Measurements from ENCODE around the gene CGB8.
"Not testable (repeated sequence)": the region's sequence is repeated elsewhere in the genome, so short reads cannot be mapped to it uniquely, and the experiment has no call there.

The CGB8 gene

DNA sequence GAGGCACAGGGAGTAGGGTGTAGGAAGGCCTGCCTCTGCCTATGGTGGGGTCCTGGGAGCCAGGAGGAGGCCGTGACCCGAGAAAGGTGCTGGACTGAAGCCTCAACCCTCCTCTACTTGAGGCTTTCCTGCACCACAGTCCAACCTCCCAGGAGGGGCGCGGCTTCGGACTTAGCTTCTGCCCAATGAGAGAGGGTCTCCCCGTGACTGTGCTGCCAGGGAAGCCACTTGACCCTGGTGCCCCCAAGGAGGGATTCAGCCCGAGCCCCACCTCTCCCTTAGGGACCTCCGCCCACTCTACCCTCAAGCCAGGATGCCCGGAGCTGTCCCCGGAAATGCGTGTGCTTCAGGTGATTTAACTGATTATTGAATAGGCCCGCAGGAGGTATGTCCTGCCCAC is at the start of gene CGB8:
Gene CGB8 (minus strand): TSS at position 101 of the 400 bp plus-strand sequence. CDS start 372 bp downstream, outside the sequence.
- DNase-seq: not testable (repeated sequence)

DNA sequence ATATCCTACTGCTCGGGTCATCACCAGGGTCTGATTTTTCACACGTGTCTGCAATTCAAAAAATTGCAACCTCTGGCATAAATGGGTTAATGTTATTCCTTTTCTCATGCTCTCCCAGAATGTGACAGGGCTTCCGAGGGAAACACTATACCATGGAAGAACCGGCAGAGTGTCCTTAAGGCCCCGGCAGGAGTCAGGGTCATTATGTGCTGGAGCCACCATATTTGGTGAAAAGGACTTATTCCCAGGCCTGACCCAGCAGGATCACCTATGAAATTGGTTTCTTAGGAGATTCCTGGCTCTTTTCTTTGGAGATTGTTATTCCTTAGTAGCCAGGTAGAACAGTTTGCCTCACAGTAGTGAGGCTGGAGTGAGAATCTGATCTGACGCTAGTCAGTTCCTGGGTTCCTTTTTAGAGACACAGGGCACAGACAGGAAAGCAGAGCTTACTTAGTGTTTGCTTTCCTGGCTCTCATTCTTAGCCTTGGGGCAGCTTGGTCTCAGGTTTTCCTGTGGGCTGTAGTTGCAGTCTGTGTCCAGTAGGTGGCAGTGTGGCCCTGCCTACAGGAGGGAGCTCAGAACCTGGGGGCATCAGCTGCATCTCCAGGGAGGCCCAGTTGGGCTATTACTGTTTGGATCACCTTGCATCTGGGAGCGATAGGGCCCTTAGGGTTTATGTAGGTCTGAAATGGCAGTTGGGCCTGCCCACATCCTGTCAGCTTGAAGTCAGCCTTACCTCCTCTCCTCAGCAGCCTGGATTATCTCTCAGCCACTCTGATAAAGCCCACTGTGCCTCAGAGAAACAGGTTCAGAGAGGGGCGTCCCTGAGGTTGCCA is 48.8 kb upstream of the CGB8 start:
- peak; percentile 70 for DNase-seq

GRCh38 chr19:49094505-49095482 is 45.9 kb upstream of the CGB8 start:
- no peak for DNase-seq

GRCh38 chr19:49092686-49093085 is 43.8 kb upstream of the CGB8 start:
- no peak for DNase-seq

DNA sequence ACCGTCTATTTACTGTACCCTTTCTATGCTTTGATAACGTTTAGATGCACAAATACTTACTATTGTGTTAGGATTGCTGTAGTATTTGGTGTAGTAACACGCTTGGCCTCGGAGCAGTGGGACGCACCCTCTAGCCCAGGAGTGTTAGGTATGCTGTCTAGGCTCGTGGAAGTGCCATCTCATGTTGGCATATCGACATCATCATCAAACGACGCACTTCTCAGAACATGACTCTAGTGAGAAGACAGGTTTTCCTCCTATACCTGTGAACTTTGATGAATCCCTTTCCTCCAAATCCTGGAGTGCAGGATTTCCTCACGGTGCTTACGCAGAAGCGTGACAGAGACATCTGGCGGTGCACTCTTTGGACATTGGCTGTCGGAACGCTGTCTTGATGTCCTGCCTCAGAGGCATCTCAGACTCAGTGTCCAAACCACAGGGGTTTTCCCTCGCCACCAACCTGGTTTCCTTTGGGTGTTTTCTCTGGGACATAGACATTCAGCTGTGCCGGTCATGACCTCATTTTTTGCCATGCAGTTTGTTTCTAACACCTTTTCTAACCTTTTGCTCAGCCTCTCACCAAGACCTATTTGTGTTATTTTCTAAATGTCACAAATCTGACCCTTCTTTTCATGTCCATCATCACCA is 42.6 kb upstream of the CGB8 start:
- DNase-seq: no peak

DNA sequence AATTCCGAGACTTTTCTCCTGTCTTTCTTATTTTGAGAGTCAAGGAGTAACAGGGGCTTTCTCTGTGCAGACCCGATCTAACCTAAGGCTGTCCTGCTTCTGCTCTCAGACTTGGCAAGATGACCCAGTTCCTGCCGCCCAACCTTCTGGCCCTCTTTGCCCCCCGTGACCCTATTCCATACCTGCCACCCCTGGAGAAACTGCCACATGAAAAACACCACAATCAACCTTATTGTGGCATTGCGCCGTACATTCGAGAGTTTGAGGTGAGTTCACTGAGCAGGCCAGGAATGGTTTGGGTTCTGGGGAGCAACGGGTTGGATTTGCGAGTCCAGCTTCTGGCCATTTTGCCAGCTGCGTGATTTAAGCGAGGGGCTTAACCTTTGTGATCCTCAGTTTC is 37.4 kb upstream of the CGB8 start:
- no peak for DNase-seq

DNA sequence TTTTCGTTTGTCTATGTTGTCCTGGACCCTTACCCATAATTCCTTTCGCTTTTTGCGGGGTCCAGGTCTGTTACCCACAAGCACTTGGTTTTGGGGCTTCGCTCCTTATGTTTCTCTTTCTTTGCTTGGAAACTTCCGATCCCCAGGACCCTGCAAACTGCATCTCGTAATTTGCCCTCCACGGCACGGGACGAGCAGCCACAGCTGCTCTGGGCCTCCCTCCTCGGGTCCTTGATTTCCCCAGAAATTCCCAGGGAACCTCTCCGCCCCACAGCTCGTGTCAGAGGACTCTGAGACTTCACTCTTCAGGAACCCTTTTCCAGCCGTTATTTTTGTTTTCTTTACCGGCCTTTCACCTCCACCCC is 36.9 kb upstream of the CGB8 start:
- DNase-seq: no peak

- peak; percentile 99 for DNase-seq
Observed at GRCh38 chr19:49085020-49085867, 36.3 kb upstream of the CGB8 start, which contains the start of gene SNRNP70. Gene SNRNP70 (plus strand): TSS chr19:49085451. CDS start chr19:49086415, 964 bp downstream.

- DNase-seq: no peak
Observed at GRCh38 chr19:49084206-49085019, 35.5 kb upstream of the CGB8 start.

DNA sequence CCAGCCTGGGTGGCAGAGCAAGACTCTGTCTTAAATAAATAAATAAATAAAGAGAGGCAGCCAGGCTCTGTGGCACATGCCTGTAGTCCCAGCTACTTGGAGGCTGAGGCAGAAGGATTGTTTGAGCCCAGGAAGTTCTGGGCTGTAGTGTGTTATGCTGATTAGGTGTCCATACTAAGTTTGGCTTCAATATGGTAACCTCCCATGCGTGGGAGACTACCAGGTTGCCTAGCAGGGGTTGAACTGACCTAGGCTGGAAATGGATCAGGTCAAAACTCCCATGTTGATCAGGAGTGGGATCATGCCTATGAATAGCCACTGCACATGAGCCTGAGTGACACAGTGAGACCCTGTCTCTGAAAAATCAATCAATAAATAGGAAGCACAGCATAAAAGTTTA is 32.4 kb upstream of the CGB8 start:
- DNase-seq: no peak

GRCh38 chr19:49080392-49080791 is 31.5 kb upstream of the CGB8 start:
- DNase-seq: no peak

DNA sequence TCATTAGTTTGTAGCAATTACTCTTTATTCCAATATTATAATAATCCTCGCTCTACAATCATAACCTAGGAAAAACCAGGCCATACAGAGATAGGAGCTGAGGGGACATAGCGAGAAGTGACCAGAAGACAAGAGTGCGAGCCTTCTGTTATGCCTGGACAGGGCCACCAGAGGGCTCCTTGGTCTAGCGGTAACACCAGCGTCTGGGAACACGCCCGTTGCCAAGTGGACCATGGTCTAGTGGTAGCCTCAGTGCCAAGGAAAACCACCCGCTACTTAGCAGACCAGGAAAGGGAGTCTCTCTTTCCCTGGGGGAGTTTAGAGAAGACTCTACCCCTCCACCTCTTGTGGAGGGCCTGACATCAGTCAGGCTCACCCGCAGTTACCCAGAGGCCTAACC is 26.0 kb upstream of the CGB8 start:
- not testable (repeated sequence) for DNase-seq

DNA sequence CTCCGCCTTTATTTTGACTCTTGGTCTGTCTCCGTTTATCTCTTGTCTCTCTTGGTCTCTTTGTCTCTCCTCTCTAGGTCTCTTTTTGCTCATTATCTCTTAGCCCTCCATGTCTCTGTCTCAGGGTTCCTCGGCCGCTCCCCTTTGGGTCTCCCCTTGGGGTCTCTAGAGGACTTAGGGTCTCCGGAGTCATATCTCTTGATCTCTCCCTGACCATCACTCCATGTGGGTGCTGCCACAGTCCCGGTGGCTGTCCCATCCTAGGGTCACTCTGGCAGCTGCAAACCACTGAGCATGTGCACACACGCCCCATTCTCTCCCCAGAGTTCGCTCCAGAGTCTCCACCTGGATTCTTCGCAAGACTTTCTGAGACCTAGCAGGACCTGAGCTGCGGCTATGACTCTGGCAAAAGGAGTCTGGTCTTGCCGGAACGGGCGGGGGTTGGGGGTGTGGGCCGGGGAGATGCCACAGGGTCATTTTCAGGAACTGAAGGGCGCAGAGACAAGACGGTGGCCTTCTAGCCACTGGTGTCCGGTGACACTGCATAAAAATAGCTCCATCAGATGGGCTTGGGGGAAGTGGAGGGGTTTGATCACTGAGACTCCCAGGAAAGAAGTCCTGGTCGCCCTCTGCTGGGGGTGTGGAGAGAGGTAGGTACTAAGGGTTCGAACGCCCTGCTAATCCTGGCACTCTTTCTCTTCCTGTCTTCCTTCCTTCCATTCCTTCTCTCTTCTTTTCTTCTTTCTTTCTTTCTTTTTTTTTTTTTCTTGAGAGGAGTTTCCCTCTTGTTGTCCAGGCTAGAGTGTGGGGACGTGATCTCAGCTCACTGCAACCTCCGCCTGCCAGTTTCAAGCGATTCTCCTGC is 24.8 kb upstream of the CGB8 start:
- DNase-seq: no peak

DNA sequence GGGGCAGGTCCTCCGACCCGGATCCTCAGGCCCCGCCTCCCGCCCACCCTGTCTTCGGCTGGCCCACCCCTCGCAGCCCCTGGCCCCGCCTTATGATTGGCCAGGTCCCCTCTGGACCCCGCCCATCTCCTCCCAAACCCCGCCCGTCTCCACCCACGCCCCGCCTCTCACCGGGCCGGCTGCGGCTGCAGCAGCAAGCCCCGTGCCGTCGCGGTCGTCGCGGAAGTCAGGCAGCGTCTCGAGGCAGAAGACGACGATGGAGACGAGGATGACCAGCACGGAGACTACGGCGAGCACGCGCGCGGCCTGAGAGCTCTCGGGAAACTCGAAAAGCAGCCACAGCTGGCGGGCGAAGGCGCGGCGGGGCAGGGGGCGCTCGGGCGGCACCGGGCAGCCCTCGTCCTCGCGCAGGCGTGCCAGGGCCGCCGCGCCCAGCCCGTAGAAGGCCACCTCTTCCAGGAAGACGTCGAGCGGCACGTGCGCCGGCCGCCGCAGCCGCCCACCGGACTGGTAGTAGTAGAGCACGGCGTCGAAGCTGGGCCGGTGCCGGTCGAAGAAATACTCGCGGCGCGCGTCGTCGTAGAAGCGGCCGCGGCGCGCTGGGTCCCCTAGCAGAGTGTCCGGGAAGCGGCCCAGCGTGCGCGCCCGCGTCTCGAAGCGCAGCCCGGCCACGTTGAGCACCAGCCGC is 23.1 kb upstream of the CGB8 start:
- no peak for DNase-seq

- DNase-seq: no peak
Observed at GRCh38 chr19:49070416-49070815, 21.5 kb upstream of the CGB8 start.

GRCh38 chr19:49069026-49069425 is 20.1 kb upstream of the CGB8 start:
- no peak for DNase-seq

DNA sequence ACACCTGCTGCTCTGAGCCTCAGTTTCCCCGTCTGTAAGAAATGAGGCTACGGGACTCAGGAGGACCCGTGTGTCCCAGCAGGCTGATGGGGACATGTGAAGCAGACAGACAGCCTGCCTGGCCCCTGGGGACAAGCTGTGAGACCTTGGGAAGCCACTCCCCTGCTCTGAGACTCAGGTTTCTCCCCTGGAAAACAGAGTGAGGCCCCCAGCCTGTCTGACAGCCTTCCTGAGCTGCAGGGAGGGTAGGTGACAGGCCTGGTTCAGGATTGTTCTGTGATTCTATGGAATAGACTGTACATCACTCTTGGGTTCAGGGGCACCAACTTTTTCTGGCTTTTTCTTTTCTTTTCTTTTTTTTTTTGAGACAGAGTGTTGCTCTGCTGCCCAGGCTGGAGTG is 18.6 kb upstream of the CGB8 start:
- no peak for DNase-seq

DNA sequence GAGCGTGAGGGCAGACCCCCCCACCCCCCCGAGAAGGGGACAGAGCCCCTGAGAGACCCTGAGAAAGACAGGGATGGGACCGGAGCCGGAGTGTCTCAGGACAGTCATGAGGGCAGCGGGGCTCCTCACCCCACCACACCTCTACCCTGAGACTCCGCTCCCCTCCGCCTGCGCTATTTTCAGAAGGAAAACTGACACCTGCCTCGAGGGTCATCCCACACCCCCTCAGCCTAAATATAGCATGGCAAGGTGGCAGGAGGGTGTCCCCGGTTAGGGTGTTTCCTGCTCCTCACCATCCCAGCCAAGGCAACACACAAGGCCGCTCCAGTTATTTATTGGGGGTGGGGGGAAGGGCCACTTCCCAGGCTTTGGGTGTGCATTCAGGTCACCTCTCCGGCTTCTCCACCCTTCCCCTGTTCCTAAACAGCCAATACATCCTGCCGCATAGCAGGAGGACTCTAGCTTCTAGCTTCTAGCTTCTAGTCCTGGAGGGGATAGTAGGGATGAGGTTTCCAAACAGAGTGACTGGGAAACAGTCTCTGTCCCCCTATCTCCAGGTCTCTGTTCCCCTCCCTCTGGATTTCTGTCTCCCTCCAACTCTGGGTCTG is 17.1 kb upstream of the CGB8 start:
- DNase-seq: no peak
